K562 (cell line): Measurements from ENCODE around the gene LILRA6. TPM values are rescaled to one million over a fixed set of nuclear protein-coding genes. Genes with fewer than 3 reads are reported as not detected.
A peak's percentile ranks its signal among the peaks of the same experiment; 100 is the strongest.

ENCODE experiments used
- ATAC-seq: fragments of 200-7000 bp; cut with Tn5 transposase; 3 replicates; pipeline ENCODE4 v1.9.1; 2020; ENCODE audit warnings: moderate library complexity
- BruUV-seq: library from RNA; stranded (reverse); fragments of 400-500 nt; replicated peaks from 2 replicates; lab custom pipeline; 2021; lab: Mats Ljungman, UMichigan
- CTCF ChIA-PET: fragments of 300-600 bp; formaldehyde crosslinking; extraction: SDS; loops from one replicate; lab custom pipeline; 2021; ENCODE audit warnings: low intra/inter-chr PET ratio; lab: Yijun Ruan, JAX
- POLR2A ChIA-PET: fragments of 300-600, 350-650 bp; sonication (Branson Sonifier 250); formaldehyde crosslinking; extraction: SDS; loops from one replicate; lab custom pipeline; 2021; ENCODE audit warnings: antibody characterized with exemption, inconsistent platforms; lab: Yijun Ruan, JAX
- DNase-seq, 4 experiments: peaks; one replicate each; pipeline versions ENCODE4 v3.0.0 to v3.0.0-alpha.2; 2011 to 2018; ENCODE audit warnings: low spot score in 3 of 4, mixed read lengths in 3 of 4; ENCODE audit errors: extremely low read depth in 1 of 4
- FAIRE-seq: peaks from 2 replicates; lab custom pipeline; 2011; peaks lifted over from hg19 to GRCh38; lab: Jason Lieb, UNC
- H2AFZ ChIP-seq: 2 replicates; pipeline ENCODE4 v1.6.0; 2011; ENCODE audit warnings: low read depth, low read length, control low read depth, inconsistent platforms
- H3K27ac ChIP-seq: fragments of 200-600 bp; 3 replicates; pipeline ENCODE4 v1.8.0; 2011; ENCODE audit warnings: low read depth, mild to moderate bottlenecking, control low read depth, inconsistent platforms, low read length, moderate library complexity, mixed read lengths; ENCODE audit errors: extremely low read depth
- H3K27me3 ChIP-seq, 2 experiments: fragments of 300-600 bp in 1 of 2; 2 replicates in 1 of 2; 3 replicates in 1 of 2; pipeline versions ENCODE4 v1.6.0 to v1.8.0; 2011; ENCODE audit warnings: inconsistent platforms in 2 of 2, low read length in 2 of 2, mild to moderate bottlenecking in 1 of 2, mixed read lengths in 1 of 2, moderate library complexity in 1 of 2; ENCODE audit not compliant: control insufficient read depth in 2 of 2, insufficient read depth in 2 of 2
- H3K36me3 ChIP-seq: fragments of 300-600 bp; 3 replicates; pipeline ENCODE4 v1.8.0; 2011; ENCODE audit warnings: mild to moderate bottlenecking, low read length, inconsistent platforms; ENCODE audit not compliant: control insufficient read depth, insufficient read depth
- H3K4me1 ChIP-seq, 2 experiments: fragments of 200-600 bp in 1 of 2; replicated peaks in 1 of 2; 2 replicates in 1 of 2; 3 replicates in 1 of 2; pipeline versions ENCODE4 v1.5.1 to v1.8.0; 2011; ENCODE audit warnings: inconsistent platforms in 2 of 2, low read length in 2 of 2, mild to moderate bottlenecking in 1 of 2, mixed read lengths in 1 of 2, moderate library complexity in 1 of 2; ENCODE audit not compliant: control insufficient read depth in 2 of 2, insufficient read depth in 2 of 2
- H3K4me2 ChIP-seq: 2 replicates; pipeline ENCODE4 v1.6.1; 2011; ENCODE audit warnings: low read length, control low read depth, inconsistent platforms, mixed read lengths; ENCODE audit not compliant: insufficient read depth
- H3K4me3 ChIP-seq: fragments of 200-600 bp; sonication (generic), shearing (Covaris generic); 2 replicates; pipeline ENCODE4 v1.5.1; 2016; ENCODE audit warnings: control low read depth, inconsistent platforms
- H3K79me2 ChIP-seq: fragments of 200-600 bp; 3 replicates; pipeline ENCODE4 v1.8.0; 2011; ENCODE audit warnings: low read length, inconsistent platforms; ENCODE audit not compliant: control insufficient read depth, insufficient read depth
- H3K9ac ChIP-seq, 2 experiments: 2 replicates each; pipeline versions ENCODE4 v1.6.0 to v1.6.1; 2011; ENCODE audit warnings: low read depth in 2 of 2, low read length in 2 of 2, control low read depth in 1 of 2, inconsistent platforms in 1 of 2, mild to moderate bottlenecking in 1 of 2, mixed read lengths in 1 of 2; ENCODE audit not compliant: insufficient read depth in 1 of 2
- H3K9me1 ChIP-seq: one replicate; pipeline ENCODE4 v1.6.0; 2011; ENCODE audit warnings: inconsistent platforms, mild to moderate bottlenecking, low read length, moderate library complexity; ENCODE audit not compliant: control insufficient read depth, insufficient read depth
- H3K9me3 ChIP-seq: replicated peaks from 2 replicates; pipeline ENCODE4 v1.5.1; 2011; ENCODE audit warnings: low read depth, low read length, inconsistent platforms; ENCODE audit not compliant: control insufficient read depth, insufficient read depth
- H4K20me1 ChIP-seq: replicated peaks from 2 replicates; pipeline ENCODE4 v1.6.1; 2011; ENCODE audit warnings: low read length, inconsistent platforms, mixed read lengths; ENCODE audit not compliant: control insufficient read depth, insufficient read depth
- CCAR2 ChIP-seq: fragments of 200-400 bp; formaldehyde crosslinking; IDR thresholded peaks from 2 replicates; pipeline ENCODE4 v1.6.1; 2017; ENCODE audit warnings: mild to moderate bottlenecking, low read depth, low read length
- CREB1 ChIP-seq, 2 experiments: sonication (generic) in 1 of 2; formaldehyde crosslinking in 1 of 2; IDR thresholded peaks; 2 replicates each; pipeline versions ENCODE4 v1.6.1 to v1.8.0; 2012 to 2022; ENCODE audit warnings: inconsistent platforms in 1 of 2, mild to moderate bottlenecking in 1 of 2, missing genetic modification reagents in 1 of 2, moderate library complexity in 1 of 2
- DDX20 ChIP-seq: fragments of 450-650 bp; IDR thresholded peaks from 2 replicates; pipeline ENCODE4 v1.6.1; 2016; ENCODE audit warnings: missing genetic modification characterization, low read depth, mild to moderate bottlenecking, missing compliant biosample characterization, moderate library complexity
- EHMT2 ChIP-seq: fragments of 450-650 bp; IDR thresholded peaks from 2 replicates; pipeline ENCODE4 v1.6.1; 2018; ENCODE audit warnings: antibody characterized with exemption
- MYC ChIP-seq, 2 experiments: fragments of 250-450 bp in 1 of 2; sonication (Bioruptor Pico) in 1 of 2; IDR thresholded peaks; 2 replicates each; pipeline versions ENCODE4 v1.5.1 to v1.6.1; 2012 to 2021; ENCODE audit warnings: low read depth in 2 of 2, borderline replicate concordance in 1 of 2, improper control_type of control experiment in 1 of 2, low read length in 1 of 2, mild to moderate bottlenecking in 1 of 2, moderate library complexity in 1 of 2
- NRF1 ChIP-seq, 2 experiments: fragments of 450-650 bp; IDR thresholded peaks in 1 of 2; conservative IDR thresholded peaks in 1 of 2; 2 replicates each; pipeline ENCODE4 v1.6.1; 2014; ENCODE audit warnings: mild to moderate bottlenecking in 2 of 2
- RAD51 ChIP-seq: fragments of 450-650 bp; IDR thresholded peaks from 2 replicates; pipeline ENCODE4 v1.7.1; 2016; ENCODE audit warnings: low read depth, mild to moderate bottlenecking, borderline replicate concordance
- SIN3A ChIP-seq, 2 experiments: fragments of 150-350 bp in 1 of 2; IDR thresholded peaks; 2 replicates each; pipeline ENCODE4 v1.6.1; 2011 to 2016; ENCODE audit warnings: borderline replicate concordance in 2 of 2, low read depth in 2 of 2, low read length in 2 of 2, mild to moderate bottlenecking in 2 of 2, moderate library complexity in 2 of 2; ENCODE audit not compliant: control insufficient read depth in 1 of 2
- ZFPM2 ChIP-seq: fragments of 250-450 bp; sonication (Bioruptor Pico); IDR thresholded peaks from 2 replicates; pipeline ENCODE4 v1.5.1; 2022; ENCODE audit warnings: mild to moderate bottlenecking
- ZNF133 ChIP-seq: fragments of 250-450 bp; sonication (Bioruptor Pico); IDR thresholded peaks from 2 replicates; pipeline ENCODE4 v1.4.0; 2020; ENCODE audit warnings: mild to moderate bottlenecking
- ZNF282 ChIP-seq: sonication (generic); formaldehyde crosslinking; IDR thresholded peaks from 2 replicates; pipeline ENCODE4 v1.8.1; 2023; ENCODE audit warnings: missing genetic modification reagents
- ZNF354B ChIP-seq: fragments of 250-450 bp; sonication (Bioruptor Pico); IDR thresholded peaks from 2 replicates; pipeline ENCODE4 v1.4.0; 2020
- ZNF431 ChIP-seq: sonication (generic); formaldehyde crosslinking; IDR thresholded peaks from 2 replicates; pipeline ENCODE4 v1.8.0; 2022; ENCODE audit warnings: mild to moderate bottlenecking, missing genetic modification reagents
- ZNF707 ChIP-seq: fragments of 250-450 bp; sonication (Bioruptor Pico); conservative IDR thresholded peaks from 2 replicates; pipeline ENCODE4 v1.8.0; 2022; ENCODE audit warnings: inconsistent platforms, mild to moderate bottlenecking, moderate library complexity
- ZNF764 ChIP-seq: fragments of 250-450 bp; sonication (Bioruptor Pico); IDR thresholded peaks from 2 replicates; pipeline ENCODE4 v1.4.0; 2020; ENCODE audit warnings: low read depth, mild to moderate bottlenecking, moderate library complexity
- ZNF77 ChIP-seq: fragments of 250-450 bp; sonication (Bioruptor Pico); IDR thresholded peaks from 2 replicates; pipeline ENCODE4 v1.5.0; 2020
- WGBS: fragments of 100-300 bp; shearing (Covaris generic); methylation state at CpG from one replicate; pipeline ENCODE4 v1.1.6; 2016; ENCODE audit warnings: low coverage, mixed read lengths; ENCODE audit not compliant: insufficient coverage; ENCODE audit errors: missing lambda C conversion rate; 5-methylcytosine and 5-hydroxymethylcytosine counted together
- in situ Hi-C: fragments of 300-500 bp; cut with MboI; formaldehyde crosslinking; loops from 4 replicates; pipeline ENCODE4 v1.15.0; 2018; ENCODE audit warnings: inconsistent platforms, mixed read lengths
- intact Hi-C: fragments of 100-400 bp; cut with micrococcal nuclease; formaldehyde crosslinking; loops from 2 replicates; pipeline ENCODE4 v1.14.2; 2022
- polyA plus RNA-seq, 8 experiments: library from polyadenylated mRNA; depleted of rRNA in 4 of 8; stranded (reverse) in 5 of 8; unstranded in 3 of 8; fragments of >200 nt; fragmentation: Nextera tagmentation in 2 of 8; fragmentation: Illumina TruSeq in 1 of 8; extraction: Ambion mirVana in 2 of 8; extraction: Trizol in 1 of 8; gene quantifications; 2 replicates each; pipeline versions ENCODE4 v1.2.1 to v1.2.3, GENCODE V29; 2011 to 2014; ENCODE audit warnings: inconsistent platforms in 1 of 8, missing spikeins in 1 of 8
- total RNA-seq, 7 experiments: library from RNA; depleted of rRNA in 6 of 7; stranded (reverse); fragments of >200 nt in 6 of 7; fragmentation: Illumina TruSeq in 2 of 7; extraction: Trizol in 2 of 7; gene quantifications; 2 replicates each; pipeline versions ENCODE4 v1.2.1 to v1.2.3, GENCODE V29; 2011 to 2021; ENCODE audit warnings: low replicate concordance in 1 of 7
- TF ChIP-seq, protein P1 (sequence below): fragments of 450-650 bp; IDR thresholded peaks from 2 replicates; pipeline ENCODE4 v1.6.1; 2016
- TF ChIP-seq, protein P2 (sequence below), 2 experiments: fragments of 450-650 bp; IDR thresholded peaks; 2 replicates each; pipeline ENCODE4 v1.6.1; 2016
- TF ChIP-seq, protein P3 (sequence below): fragments of 450-650 bp; formaldehyde crosslinking; IDR thresholded peaks from 2 replicates; pipeline ENCODE4 v1.4.0; 2020; ENCODE audit warnings: mild to moderate bottlenecking, moderate library complexity

The LILRA6 gene
- total and polyA plus RNA-seq, 9 of the 15 experiments (the other 6 are each of a cell fraction or from before 2014, with no cell fraction given) = 0.03 TPM; not detected in 8

DNA sequence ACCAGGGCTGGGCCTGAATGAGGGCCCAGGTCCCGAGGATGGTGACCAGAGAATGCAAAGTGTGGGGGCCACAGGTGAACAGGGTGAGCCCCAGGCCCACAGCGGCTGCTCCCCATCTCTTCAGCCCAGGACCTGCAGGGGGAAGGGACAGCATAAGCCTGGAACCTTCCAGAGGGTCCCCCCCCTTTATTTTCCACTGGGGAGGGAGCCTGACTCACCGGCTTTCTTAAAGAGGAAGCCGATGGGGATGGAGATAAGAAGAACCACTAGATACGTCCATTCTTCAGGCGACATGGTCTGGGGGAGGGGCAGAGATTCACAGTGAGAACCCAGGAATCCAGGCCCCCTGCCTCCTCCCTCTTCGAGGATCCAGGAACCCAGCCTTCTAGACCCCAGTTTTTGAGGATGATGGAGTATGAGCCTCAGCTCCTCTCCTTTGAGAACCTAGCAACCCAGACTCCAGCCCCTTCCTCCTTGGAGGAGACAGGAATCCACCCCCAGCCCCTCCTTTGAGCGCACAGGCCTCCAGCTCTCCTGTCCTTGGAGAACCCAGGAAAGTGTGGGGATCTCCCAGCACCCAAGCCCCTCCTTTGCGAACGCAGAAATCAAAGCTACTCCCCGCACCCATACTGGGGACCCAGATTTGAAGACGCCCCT is 54.2 kb downstream of the LILRA6 start:
- in situ Hi-C loops (no loop called here), intact Hi-C loops (loop anchor here (2.0 to 5.0 kb wide), 2 partner anchors 20 to 44 kb away; no protein-coding TSS in a partner anchor)
- Histone ChIP-seq H3K9me3 (no peaks in the 10 kb centered on the region), H2AFZ (no peak overlapping the region), H3K27me3 (no peaks in the 10 kb centered on the region), H3K4me1 (peaks cover 27 to 54% of the 10 kb centered on the region in 2 experiments), H3K4me3 (peak overlapping the region; percentile 96), H3K36me3 (peaks cover 49% of the 10 kb centered on the region), H4K20me1 (no peaks in the 10 kb centered on the region), H3K27ac (peak overlapping the region; percentile 100), H3K9ac (peak overlapping the region; percentile 95 to 99), H3K79me2 (peaks cover 56% of the 10 kb centered on the region), H3K4me2 (peak overlapping the region; percentile 88), H3K9me1 (peaks cover 5% of the 10 kb centered on the region)
- CTCF ChIA-PET = no interaction called here
- DNase-seq = peak; percentile 71 to 91 (median 78)
- TSS peak; percentile 65 for BruUV-seq
- ATAC-seq = no peak
- POLR2A ChIA-PET = interaction anchor here (0.8 to 7.0 kb wide), 9 partner anchors 12 to 51 kb away, joined by 3 to 206 read pairs (median 5); partner anchors contain the start of genes CNOT3, LENG1 and RPS9
- 0% methylated on average over 12 of the region's 12 CpGs for WGBS
- FAIRE-seq = peak; percentile 88
- TF ChIP-seq ZNF77 (CRISPR knock-in tag) = no peak
- TF ChIP-seq ZFPM2 (CRISPR knock-in tag) = no peak
- no peak for TF ChIP-seq ZNF707 (CRISPR knock-in tag)
- TF ChIP-seq ZNF133 (CRISPR knock-in tag) = no peak
- TF ChIP-seq DDX20 = no peak
- TF ChIP-seq, protein P1, sequence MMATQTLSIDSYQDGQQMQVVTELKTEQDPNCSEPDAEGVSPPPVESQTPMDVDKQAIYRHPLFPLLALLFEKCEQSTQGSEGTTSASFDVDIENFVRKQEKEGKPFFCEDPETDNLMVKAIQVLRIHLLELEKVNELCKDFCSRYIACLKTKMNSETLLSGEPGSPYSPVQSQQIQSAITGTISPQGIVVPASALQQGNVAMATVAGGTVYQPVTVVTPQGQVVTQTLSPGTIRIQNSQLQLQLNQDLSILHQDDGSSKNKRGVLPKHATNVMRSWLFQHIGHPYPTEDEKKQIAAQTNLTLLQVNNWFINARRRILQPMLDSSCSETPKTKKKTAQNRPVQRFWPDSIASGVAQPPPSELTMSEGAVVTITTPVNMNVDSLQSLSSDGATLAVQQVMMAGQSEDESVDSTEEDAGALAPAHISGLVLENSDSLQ = no peak
- no peak for TF ChIP-seq CCAR2
- TF ChIP-seq CREB1 (IDR thresholded peaks at IDR 0.05) = no peak
- no peak for TF ChIP-seq CREB1 (CRISPR knock-in tag; IDR thresholded peaks at IDR 0.05)
- no peak for TF ChIP-seq ZNF431 (CRISPR knock-in tag)
- TF ChIP-seq, protein P2, sequence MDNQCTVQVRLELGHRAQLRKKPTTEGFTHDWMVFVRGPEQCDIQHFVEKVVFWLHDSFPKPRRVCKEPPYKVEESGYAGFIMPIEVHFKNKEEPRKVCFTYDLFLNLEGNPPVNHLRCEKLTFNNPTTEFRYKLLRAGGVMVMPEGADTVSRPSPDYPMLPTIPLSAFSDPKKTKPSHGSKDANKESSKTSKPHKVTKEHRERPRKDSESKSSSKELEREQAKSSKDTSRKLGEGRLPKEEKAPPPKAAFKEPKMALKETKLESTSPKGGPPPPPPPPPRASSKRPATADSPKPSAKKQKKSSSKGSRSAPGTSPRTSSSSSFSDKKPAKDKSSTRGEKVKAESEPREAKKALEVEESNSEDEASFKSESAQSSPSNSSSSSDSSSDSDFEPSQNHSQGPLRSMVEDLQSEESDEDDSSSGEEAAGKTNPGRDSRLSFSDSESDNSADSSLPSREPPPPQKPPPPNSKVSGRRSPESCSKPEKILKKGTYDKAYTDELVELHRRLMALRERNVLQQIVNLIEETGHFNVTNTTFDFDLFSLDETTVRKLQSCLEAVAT (IDR thresholded peaks at IDR 0.05) = no peak
- TF ChIP-seq ZNF354B (CRISPR knock-in tag) = no peak
- TF ChIP-seq EHMT2 = no peak
- TF ChIP-seq ZNF282 (CRISPR knock-in tag) = no peak
- TF ChIP-seq ZNF764 (CRISPR knock-in tag) = no peak
- TF ChIP-seq, protein P3, sequence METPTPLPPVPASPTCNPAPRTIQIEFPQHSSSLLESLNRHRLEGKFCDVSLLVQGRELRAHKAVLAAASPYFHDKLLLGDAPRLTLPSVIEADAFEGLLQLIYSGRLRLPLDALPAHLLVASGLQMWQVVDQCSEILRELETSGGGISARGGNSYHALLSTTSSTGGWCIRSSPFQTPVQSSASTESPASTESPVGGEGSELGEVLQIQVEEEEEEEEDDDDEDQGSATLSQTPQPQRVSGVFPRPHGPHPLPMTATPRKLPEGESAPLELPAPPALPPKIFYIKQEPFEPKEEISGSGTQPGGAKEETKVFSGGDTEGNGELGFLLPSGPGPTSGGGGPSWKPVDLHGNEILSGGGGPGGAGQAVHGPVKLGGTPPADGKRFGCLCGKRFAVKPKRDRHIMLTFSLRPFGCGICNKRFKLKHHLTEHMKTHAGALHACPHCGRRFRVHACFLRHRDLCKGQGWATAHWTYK (CRISPR knock-in tag) = no peak; the same call in 1 of the 2 replicates
- TF ChIP-seq NRF1 (conservative IDR thresholded peaks at IDR 0.05 in 1 of 2, IDR thresholded peaks at IDR 0.05 in 1 of 2) = no peak
- TF ChIP-seq SIN3A (IDR thresholded peaks at IDR 0.05; ENCODE audit: borderline replicate concordance in 2 of 2, control insufficient read depth in 1 of 2, low read depth in 2 of 2, low read length in 2 of 2) = no peak
- no peak for TF ChIP-seq RAD51
- TF ChIP-seq MYC (IDR thresholded peaks at IDR 0.05; ENCODE audit: low read depth, low read length) = peak; percentile 54; the same call in 1 of the 2 replicates
- TF ChIP-seq MYC (CRISPR knock-in tag; IDR thresholded peaks at IDR 0.05; ENCODE audit: borderline replicate concordance, low read depth) = peak; percentile 62; the same call in 1 of the 2 replicates
